CD4-positive, alpha-beta T cell (primary cell): ENCODE results near the gene SLC23A2. TPM values are rescaled to one million over a fixed set of nuclear protein-coding genes. Genes with fewer than 3 reads are reported as not detected.

Experiments
- ATAC-seq: fragments of 200-7000 bp; cut with Tn5 transposase; one replicate; pipeline ENCODE4 v1.10.0; 2022; ENCODE audit warnings: mild to moderate bottlenecking; ENCODE audit not compliant: poor library complexity
- CTCF ChIA-PET: fragments of 350-600 bp; sonication (Branson Sonifier 250); formaldehyde crosslinking; loops from one replicate; lab custom pipeline; 2021; ENCODE audit warnings: antibody characterized with exemption, inconsistent platforms; lab: Charles Lee
- POLR2A ChIA-PET: fragments of 350-600 bp; sonication (Branson Sonifier 250); formaldehyde crosslinking; loops from one replicate; lab custom pipeline; 2021; ENCODE audit warnings: antibody characterized with exemption, inconsistent platforms; lab: Charles Lee
- DNase-seq, 14 experiments: peaks; one replicate each; pipeline ENCODE4 v3.0.0-alpha.2; 2013 to 2020; ENCODE audit warnings: mixed read lengths in 2 of 14
- H3K27ac ChIP-seq, 2 donors: one replicate each; pipeline versions ENCODE4 v1.5.1 to v1.7.0; 2013; ENCODE audit warnings: low read length in 2 of 2, low read depth in 1 of 2, mild to moderate bottlenecking in 1 of 2
- H3K27me3 ChIP-seq, 2 experiments: 1 replicate in 1 of 2; 2 replicates in 1 of 2; pipeline versions ENCODE4 v1.6.1 to v1.7.0; 2013; ENCODE audit warnings: low read length in 2 of 2, control low read depth in 1 of 2, mild to moderate bottlenecking in 1 of 2, moderate library complexity in 1 of 2; ENCODE audit not compliant: insufficient read depth in 2 of 2, control insufficient read depth in 1 of 2
- H3K36me3 ChIP-seq: one replicate; pipeline ENCODE4 v1.6.1; 2013; ENCODE audit warnings: low read length, control low read depth; ENCODE audit not compliant: insufficient read depth
- H3K4me1 ChIP-seq: one replicate; pipeline ENCODE4 v1.6.1; 2013; ENCODE audit warnings: low read length, control low read depth; ENCODE audit not compliant: insufficient read depth
- H3K4me3 ChIP-seq: one replicate; pipeline ENCODE4 v1.5.1; 2013; ENCODE audit warnings: mild to moderate bottlenecking, low read length, moderate library complexity
- H3K9me3 ChIP-seq, 2 experiments: 1 replicate in 1 of 2; 2 replicates in 1 of 2; pipeline versions ENCODE4 v1.6.1 to v1.7.0; 2013; ENCODE audit warnings: low read length in 2 of 2, mild to moderate bottlenecking in 2 of 2, control low read depth in 1 of 2, moderate library complexity in 1 of 2; ENCODE audit not compliant: control insufficient read depth in 1 of 2, insufficient read depth in 1 of 2
- H3K27ac Mint-ChIP-seq: one replicate; pipeline ENCODE4 v1.8.0; 2020; ENCODE audit warnings: mixed read lengths
- H3K27me3 Mint-ChIP-seq: one replicate; pipeline ENCODE4 v1.8.0; 2021; ENCODE audit warnings: mixed read lengths
- H3K36me3 Mint-ChIP-seq: one replicate; pipeline ENCODE4 v1.8.0; 2021; ENCODE audit warnings: low read depth, mixed read lengths
- H3K4me1 Mint-ChIP-seq: one replicate; pipeline ENCODE4 v1.8.0; 2021; ENCODE audit warnings: low read depth, mixed read lengths
- H3K4me3 Mint-ChIP-seq: one replicate; pipeline ENCODE4 v1.8.0; 2020; ENCODE audit warnings: mild to moderate bottlenecking, mixed read lengths
- H3K9me3 Mint-ChIP-seq: one replicate; pipeline ENCODE4 v1.8.0; 2020; ENCODE audit warnings: mixed read lengths
- CTCF ChIP-seq: fragments of 200-600 bp; IDR thresholded peaks from one replicate; pipeline ENCODE4 v1.8.0; 2022; ENCODE audit warnings: antibody characterized with exemption, mild to moderate bottlenecking
- intact Hi-C, 2 experiments: fragments of 100-400 bp; cut with DNase I in 1 of 2; cut with micrococcal nuclease in 1 of 2; formaldehyde crosslinking; loops; one replicate each; pipeline versions ENCODE4 v1.15.1 to v1.9.0; 2023 to 2025; cut with DNase I, micrococcal nuclease
- total RNA-seq, 174 experiments: library from RNA in 2 of 174; stranded (reverse) in 2 of 174; gene quantifications; one replicate each; pipeline ENCODE4 v1.2.3 and lab custom pipeline; 2021 to 2026

The SLC23A2 gene
- total RNA-seq, 2 experiments from 2014 or later, result 22.8 to 23.0 TPM

GRCh38 chr20:4869290-4870193 lies 131.8 kb downstream of the SLC23A2 start:
- peaks cover 92% of the 10 kb centered on the region for H3K36me3 Mint-ChIP-seq
- CTCF ChIA-PET, result interaction anchor here (0.6 to 1.2 kb wide), 3 partner anchors 8 to 1126 kb away, joined by 3 read pairs; no protein-coding TSS in a partner anchor

DNA sequence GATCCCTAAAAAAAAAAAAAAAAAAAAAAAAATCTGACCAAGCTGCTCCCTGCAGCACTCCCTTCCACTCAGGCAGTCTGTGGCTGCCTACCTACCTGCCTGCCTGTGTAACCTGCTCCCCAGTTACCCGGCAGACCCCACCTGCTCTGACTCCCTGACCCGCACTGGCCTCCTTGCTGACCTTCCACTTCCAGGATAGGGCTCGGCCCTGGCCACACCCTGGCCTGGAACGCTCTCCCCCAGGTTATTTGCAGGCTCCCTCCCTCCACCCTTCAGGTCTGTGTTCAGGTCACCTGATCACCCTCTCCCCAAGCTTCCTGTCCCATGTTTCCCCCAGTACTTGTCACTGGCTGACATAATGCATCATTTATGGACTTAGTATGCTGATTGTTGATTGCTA lies 134.3 kb downstream of the SLC23A2 start:
- H3K27me3 ChIP-seq, result no peaks in the 10 kb centered on the region
- ATAC-seq (no peak), DNase-seq (no peak)
- H3K36me3 ChIP-seq, result peaks cover 21% of the 10 kb centered on the region
- no peak overlapping the region for H3K4me3 Mint-ChIP-seq
- H3K27ac ChIP-seq, result no peak overlapping the region
- peaks cover 15% of the 10 kb centered on the region for H3K4me1 Mint-ChIP-seq
- H3K4me3 ChIP-seq, result no peak overlapping the region
- CTCF ChIA-PET, result no interaction called here
- POLR2A ChIA-PET, result no interaction called here
- H3K4me1 ChIP-seq, result peaks cover 5% of the 10 kb centered on the region
- H3K9me3 ChIP-seq, result no peaks in the 10 kb centered on the region
- intact Hi-C loops, result loop anchor here (5.0 to 10.0 kb wide), 2 partner anchors 55 to 262 kb away; no protein-coding TSS in a partner anchor
- peaks cover 92% of the 10 kb centered on the region for H3K36me3 Mint-ChIP-seq
- no peaks in the 10 kb centered on the region for H3K27me3 Mint-ChIP-seq
- no peaks in the 10 kb centered on the region for H3K9me3 Mint-ChIP-seq
- no peak for TF ChIP-seq CTCF
- no peak overlapping the region for H3K27ac Mint-ChIP-seq

More at GRCh38 chr20:4869290-4870193, 131.8 kb downstream of the SLC23A2 start:
- H3K36me3 ChIP-seq, result peaks cover 29% of the 10 kb centered on the region
- H3K27ac Mint-ChIP-seq, result peak overlapping the region; percentile 69
- no peaks in the 10 kb centered on the region for H3K9me3 Mint-ChIP-seq
- H3K27me3 Mint-ChIP-seq, result no peaks in the 10 kb centered on the region
- peaks cover 5% of the 10 kb centered on the region for H3K4me1 ChIP-seq
- no peaks in the 10 kb centered on the region for H3K9me3 ChIP-seq
- peaks cover 15% of the 10 kb centered on the region for H3K4me1 Mint-ChIP-seq
- peak overlapping the region; percentile 3 for H3K4me3 ChIP-seq
- TF ChIP-seq CTCF, result no peak
- H3K27me3 ChIP-seq, result no peaks in the 10 kb centered on the region
- ATAC-seq (peak; percentile 83), DNase-seq (peak in 5 of 14 experiments; percentile 4 to 67 (median 44))
- no peak overlapping the region for H3K27ac ChIP-seq
- H3K4me3 Mint-ChIP-seq, result peak overlapping the region; percentile 16
- intact Hi-C loops, result loop anchor here (5.0 to 10.0 kb wide), 2 partner anchors 57 to 265 kb away; no protein-coding TSS in a partner anchor
- POLR2A ChIA-PET, result interaction anchor here (0.5 to 1.0 kb wide), 2 partner anchors 55 to 284 kb away, joined by 3 read pairs; no protein-coding TSS in a partner anchor

DNA sequence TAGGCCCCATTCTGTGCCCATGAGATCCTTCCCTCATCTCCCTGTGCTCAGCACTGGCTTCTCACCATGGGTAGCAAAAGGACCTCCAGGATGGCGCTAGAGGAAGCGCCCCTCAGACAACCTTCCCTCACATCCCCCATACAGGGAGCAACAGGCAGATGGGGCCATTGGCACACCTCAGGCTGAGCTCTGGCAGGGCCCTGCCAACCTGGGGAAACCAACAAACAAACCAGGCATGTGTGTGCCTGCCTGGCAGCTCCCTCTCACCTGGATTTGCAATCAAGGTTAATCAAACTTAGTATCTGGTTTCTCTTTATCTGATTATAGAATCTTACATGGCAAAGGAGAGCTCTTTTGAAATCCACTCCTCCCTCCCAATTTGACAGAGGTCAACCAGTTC lies 134.9 kb downstream of the SLC23A2 start:
- no peak for DNase-seq
- TF ChIP-seq CTCF, result no peak
- peaks cover 27% of the 10 kb centered on the region for H3K36me3 ChIP-seq
- POLR2A ChIA-PET, result no interaction called here
- H3K4me1 ChIP-seq, result peaks cover 5% of the 10 kb centered on the region
- no peak overlapping the region for H3K27ac ChIP-seq
- no peaks in the 10 kb centered on the region for H3K27me3 ChIP-seq
- ATAC-seq, result no peak
- no peak overlapping the region for H3K4me3 ChIP-seq
- Mint-ChIP-seq H3K27me3 (no peaks in the 10 kb centered on the region), H3K27ac (no peak overlapping the region), H3K4me3 (no peak overlapping the region), H3K9me3 (no peaks in the 10 kb centered on the region), H3K36me3 (peaks cover 93% of the 10 kb centered on the region), H3K4me1 (peaks cover 15% of the 10 kb centered on the region)
- intact Hi-C loops, result loop anchor here (5.0 to 10.0 kb wide), 2 partner anchors 54 to 262 kb away; no protein-coding TSS in a partner anchor
- CTCF ChIA-PET, result no interaction called here
- no peaks in the 10 kb centered on the region for H3K9me3 ChIP-seq
